ENCODE results near the gene YIPF3. TPM values are rescaled to one million over a fixed set of nuclear protein-coding genes. Genes with fewer than 3 reads are reported as not detected.
"Not testable (repeated sequence)": the region's sequence is repeated elsewhere in the genome, so short reads cannot be mapped to it uniquely, and the experiment has no call there.

The YIPF3 gene
- total RNA-seq, result 86.2 and 90.1 TPM in 2 replicates

DNA sequence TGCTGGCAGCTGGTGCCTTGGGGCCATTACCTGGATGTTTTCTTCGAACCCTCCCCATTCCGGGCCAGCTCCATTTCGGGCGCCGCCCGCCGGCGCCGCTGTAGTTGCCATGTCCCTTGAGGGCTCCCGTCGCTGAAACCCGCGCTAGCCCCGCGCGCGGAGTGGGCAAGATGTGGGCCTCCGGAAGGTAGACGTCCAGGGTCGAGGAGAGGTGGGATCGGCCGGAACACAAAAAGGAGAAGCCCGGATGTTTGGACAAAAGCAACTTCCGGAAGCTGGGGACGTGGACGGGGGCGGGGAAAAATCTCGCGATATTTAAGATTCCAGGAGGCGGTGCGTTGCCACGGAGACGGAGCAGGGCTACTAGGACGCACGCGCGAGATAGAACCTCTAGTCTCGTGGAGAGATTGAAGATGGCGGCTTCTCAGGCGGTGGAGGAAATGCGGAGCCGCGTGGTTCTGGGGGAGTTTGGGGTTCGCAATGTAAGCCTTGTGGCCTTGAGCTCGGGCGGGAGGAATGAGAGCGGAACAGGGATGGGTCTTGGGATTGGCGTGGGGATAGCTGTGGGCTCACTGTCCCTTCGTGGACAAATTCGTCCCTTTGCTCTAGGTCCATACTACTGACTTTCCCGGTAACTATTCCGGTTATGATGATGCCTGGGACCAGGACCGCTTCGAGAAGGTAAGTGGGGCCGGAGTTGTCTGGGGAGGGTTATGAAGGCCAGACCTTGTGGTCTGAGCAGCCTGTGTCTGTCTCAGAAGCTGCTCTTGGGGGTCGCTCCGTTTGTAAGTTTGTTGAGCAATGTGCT is at the start of gene YIPF3, which contains the start of gene POLR1C:
Gene YIPF3, minus strand, starts transcription at position 230 of the 808 bp plus-strand sequence. Its CDS starts 119 bp downstream, at position 111.
Gene POLR1C, plus strand, starts transcription at position 393 of the 808 bp plus-strand sequence. Its CDS starts 21 bp downstream, at position 414.
- peak; percentile 90 for DNase-seq (ENCODE audit: low read depth, low spot score)

DNA sequence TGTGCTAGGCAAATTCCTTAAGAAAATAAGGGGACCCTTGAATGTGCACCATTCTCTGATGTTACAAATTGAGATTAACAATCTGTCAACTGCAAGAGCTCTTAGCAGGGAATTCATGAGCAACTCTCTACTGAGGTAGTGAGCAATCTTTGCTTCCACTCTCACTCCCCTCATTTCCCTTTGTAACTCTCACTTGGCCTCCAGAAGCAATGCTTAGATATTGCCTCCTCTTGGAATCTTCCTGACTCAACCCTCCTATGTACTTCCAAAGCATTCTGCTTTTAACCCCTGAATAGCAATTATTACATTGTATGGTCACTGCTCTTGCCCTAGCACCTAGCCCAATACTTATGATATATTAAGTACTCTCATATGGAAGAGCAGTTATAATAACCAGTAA is 42.6 kb upstream of the YIPF3 start:
- DNase-seq (ENCODE audit: low read depth, low spot score), result no peak

- not testable (repeated sequence) for DNase-seq (ENCODE audit: low read depth, low spot score)
These were observed 40.9 kb upstream of the YIPF3 start for GRCh38 chr6:43557620-43558019.

- no peak for DNase-seq (ENCODE audit: low read depth, low spot score)
These were observed 30.5 kb upstream of the YIPF3 start for GRCh38 chr6:43547222-43547621.

DNA sequence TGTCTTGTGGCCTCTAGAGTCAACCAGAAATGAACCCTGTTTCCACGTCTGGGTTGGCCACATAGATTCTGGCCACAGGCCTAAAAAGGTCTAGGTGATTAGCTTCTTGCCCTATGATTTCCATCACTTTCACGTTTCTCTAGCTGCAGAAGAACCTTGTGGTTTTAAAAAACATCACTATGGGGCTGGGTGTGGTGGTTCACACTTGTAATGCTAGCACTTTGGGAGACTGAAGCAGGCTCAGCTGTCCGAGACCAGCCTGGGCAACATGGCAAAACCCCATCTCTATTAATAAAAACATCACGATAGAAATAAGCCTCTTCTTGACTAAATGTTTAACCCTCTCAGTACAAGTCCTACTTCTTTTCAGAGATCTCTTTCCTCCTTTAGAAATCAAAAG is 27.7 kb upstream of the YIPF3 start:
- no peak for DNase-seq (ENCODE audit: low read depth, low spot score)

GRCh38 chr6:43541774-43542471 is 25.2 kb upstream of the YIPF3 start:
- no peak for DNase-seq (ENCODE audit: low read depth, low spot score)

- no peak for DNase-seq (ENCODE audit: low read depth, low spot score)
These were observed 23.8 kb upstream of the YIPF3 start for GRCh38 chr6:43540507-43540906.

DNA sequence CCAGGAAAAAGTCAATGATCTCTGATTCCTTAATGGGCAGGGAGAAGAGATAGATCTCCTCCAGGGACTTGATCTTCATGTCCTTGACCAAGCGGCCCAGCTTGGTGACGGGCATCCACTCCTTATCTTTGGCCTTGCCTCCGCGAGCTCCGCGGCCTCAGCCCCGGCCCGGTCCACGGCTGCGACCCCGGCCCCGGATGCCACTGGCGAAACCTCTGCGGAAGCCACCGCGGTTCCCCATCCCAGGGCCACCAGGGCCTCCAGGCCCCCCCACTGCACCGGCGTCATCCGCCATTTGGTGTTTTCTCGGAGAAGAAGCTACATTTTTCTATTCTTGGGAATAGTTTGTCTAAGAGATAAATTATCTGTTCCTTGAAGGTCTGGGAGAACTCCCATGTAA is 22.7 kb upstream of the YIPF3 start:
- not testable (repeated sequence) for DNase-seq (ENCODE audit: low read depth, low spot score)

DNA sequence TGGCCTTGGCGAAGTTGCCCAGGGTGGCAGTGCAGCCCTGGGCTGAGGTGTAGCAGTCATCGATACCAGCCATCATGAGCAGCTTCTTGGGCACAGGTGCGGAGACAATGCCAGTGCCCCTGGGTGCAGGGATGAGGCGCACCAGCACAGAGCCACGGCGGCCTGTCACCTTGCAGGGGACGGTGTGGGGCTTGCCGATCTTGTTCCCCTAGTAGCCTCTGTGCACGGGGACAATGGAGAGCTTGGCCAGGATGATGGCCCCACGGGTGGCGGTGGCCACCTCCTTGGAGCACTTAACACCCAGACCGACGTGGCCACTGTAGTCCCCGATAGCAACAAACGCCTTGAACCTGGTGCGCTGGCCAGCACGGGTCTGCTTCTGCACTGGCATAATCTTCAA is 22.3 kb upstream of the YIPF3 start:
- not testable (repeated sequence) for DNase-seq (ENCODE audit: low read depth, low spot score)

DNA sequence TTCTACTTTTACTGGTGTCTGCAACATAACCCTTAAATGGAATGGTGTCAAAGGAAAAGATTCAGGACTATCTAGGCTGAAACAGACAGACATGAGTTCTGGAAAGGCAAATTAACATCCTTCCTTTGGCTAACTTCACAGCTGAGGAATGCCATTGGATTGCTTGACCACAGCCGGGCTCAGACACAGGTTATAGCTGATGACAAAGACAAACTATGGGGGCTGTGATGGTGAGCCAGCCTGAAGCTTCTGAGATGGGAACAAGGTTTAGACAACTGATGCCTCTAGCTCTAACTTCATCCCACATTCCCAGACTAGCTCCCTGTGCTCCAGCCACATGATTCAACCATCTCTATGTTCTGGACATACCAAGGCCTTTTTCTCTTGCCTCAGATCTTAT is 15.5 kb upstream of the YIPF3 start:
- DNase-seq (ENCODE audit: low read depth, low spot score), result no peak

- DNase-seq (ENCODE audit: low read depth, low spot score), result no peak
These were observed 7.8 kb upstream of the YIPF3 start for GRCh38 chr6:43524483-43524961.

DNA sequence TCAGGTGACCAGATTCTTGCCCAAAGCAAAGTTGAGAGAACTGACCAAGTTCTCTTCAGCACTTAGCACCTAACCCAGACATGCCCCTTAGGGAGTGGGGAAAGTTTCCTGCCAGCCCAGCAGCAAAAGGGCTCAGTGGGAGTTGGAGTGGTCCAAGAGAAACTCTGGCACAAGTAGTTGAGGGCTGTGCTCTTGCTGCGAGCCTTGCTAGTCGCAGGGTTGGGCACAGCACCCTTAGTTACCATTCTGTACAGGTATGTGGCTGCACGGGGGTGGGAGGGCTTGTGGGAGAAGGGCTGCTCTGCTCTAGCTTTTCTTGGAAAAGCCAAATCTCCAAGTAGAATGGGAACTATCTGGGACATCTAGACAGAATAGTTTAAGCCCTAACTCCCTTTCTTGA is 6.6 kb upstream of the YIPF3 start:
- DNase-seq (ENCODE audit: low read depth, low spot score), result no peak

DNA sequence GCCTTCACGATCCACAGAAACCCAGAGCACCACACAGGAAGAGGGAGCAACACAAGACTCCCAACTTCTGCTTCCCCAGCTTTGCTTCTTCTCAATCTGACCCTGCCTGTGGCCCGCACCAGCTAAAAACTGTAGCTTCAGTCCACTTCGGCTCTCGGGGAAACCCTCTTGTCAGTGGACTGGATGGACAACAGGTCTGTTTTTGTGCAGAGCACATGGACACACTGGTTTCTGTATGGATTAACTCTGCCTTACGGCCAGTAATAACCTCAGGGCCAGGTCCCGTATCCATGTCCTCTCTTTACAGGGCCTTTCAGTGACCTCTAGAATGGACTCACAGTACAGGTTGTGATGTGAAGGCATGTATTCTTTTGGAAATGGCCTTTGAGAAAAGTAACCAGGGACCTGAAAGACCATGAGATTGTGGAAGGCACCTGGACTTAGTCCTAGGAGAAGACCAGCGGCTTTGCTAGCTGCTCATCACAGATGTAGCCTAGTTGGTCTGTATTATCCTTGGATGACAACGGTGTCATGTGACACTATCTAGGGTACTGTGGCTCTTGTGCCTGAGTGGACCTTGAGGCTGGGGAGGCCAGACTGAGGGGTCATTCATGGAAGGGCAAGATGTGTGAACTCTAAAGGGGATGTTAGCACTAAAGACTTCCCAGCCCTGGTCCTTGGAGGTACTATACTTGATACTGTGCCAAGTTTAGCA is 6.0 kb upstream of the YIPF3 start:
- no peak for DNase-seq (ENCODE audit: low read depth, low spot score)

DNA sequence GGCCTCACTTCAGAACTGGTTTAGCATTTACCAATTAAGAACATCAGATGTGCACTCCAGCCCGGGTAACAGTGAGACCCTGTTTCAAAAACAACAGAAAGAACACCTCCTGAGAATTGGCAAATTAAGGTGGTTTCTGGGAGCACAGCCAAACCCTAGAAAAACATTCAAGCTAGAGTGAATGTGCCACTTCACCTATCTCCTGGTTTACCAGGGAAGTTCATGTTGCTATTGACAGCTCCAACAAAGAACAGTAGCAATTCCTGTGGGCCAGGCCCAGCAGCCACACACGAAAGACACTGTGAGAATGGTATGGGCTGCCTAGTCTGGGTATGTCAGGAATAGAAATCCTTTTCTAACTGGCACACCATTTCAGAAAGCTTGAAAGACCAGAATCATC is 5.1 kb upstream of the YIPF3 start:
- no peak for DNase-seq (ENCODE audit: low read depth, low spot score)

- no peak for DNase-seq (ENCODE audit: low read depth, low spot score)
These were observed 3.4 kb upstream of the YIPF3 start for GRCh38 chr6:43520097-43520496.

GRCh38 chr6:43517505-43518357 is 1.0 kb upstream of the YIPF3 start:
- no peak for DNase-seq (ENCODE audit: low read depth, low spot score)

- no peak for DNase-seq (ENCODE audit: low read depth, low spot score)
These were observed 394 bp downstream of the YIPF3 start for GRCh38 chr6:43516367-43516696.

GRCh38 chr6:43515808-43516207 is 918 bp downstream of the YIPF3 start:
- DNase-seq (ENCODE audit: low read depth, low spot score), result no peak

DNA sequence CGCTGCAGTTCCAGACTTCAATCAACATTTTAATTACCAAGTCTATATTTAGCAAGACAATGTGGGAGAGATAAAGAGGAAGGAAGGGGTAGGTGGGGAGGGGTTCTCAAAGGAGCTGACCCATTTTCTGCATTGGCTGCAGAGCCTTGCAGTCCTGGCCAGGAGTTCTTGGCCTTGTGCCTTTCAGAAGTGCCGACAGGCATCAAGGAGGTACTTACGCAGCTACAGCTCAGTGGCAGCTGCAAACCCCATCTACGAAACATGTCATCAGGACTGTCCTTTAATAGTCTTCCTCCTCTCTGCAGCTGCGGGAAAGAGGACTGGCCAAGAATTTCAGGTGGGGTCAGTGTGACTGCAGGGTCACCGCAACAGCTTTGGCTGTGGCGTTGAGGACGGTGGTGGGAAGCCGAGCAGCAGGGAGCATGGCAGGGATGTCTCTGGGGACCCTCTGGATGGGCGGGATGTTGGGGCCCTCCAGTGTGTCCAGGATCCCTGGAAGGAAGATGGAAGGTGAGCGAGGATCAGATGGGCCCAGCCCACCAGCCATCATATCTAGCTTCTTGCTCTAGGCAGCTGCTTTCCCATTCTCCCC is 4.8 kb downstream of the YIPF3 start:
- DNase-seq (ENCODE audit: low read depth, low spot score), result no peak

DNA sequence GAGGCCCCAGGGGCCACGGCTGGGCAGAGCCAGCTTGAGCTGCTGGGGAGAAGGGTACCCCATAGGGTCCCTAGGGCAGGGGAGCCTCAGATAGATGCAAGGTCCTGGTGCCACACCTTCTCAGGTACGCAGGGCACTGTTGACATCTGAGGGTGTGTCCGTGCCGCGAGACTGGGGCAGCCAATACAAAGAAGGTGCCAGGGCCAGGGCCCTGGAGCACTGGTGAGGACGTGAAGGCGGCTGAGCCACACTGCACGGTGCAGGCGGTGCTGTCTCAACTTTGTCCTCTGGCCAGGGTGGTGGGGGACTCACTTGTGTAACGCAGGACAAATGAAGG is 5.9 kb downstream of the YIPF3 start:
- DNase-seq (ENCODE audit: low read depth, low spot score), result no peak
